Esophagus squamous epithelium (tissue), 5 donors: ENCODE measurements around the gene GIMAP5. TPM values are rescaled to one million over a fixed set of nuclear protein-coding genes. Genes with fewer than 3 reads are reported as not detected.
A peak's percentile ranks its signal among the peaks of the same experiment; 100 is the strongest.
"Not testable (repeated sequence)": the region's sequence is repeated elsewhere in the genome, so short reads cannot be mapped to it uniquely, and the experiment has no call there.

Experiments
- DNase-seq: peaks from one replicate; lab custom pipeline; 2025; lab: John Stamatoyannopoulos, UW
- H3K27ac ChIP-seq, 4 donors: fragments of 200-600 bp; sonication (generic); one replicate each; pipeline ENCODE4 v1.5.1; 2016 to 2019; ENCODE audit warnings: mild to moderate bottlenecking in 1 of 4
- H3K27me3 ChIP-seq, 4 donors: fragments of 200-600 bp; sonication (generic); 1 replicate in 3 of 4; 2 replicates in 1 of 4; pipeline versions ENCODE4 v1.5.1 to v1.6.0; 2017 to 2021; ENCODE audit warnings: antibody characterized with exemption in 1 of 4
- H3K36me3 ChIP-seq, 3 donors: fragments of 200-600 bp; sonication (generic); one replicate each; pipeline ENCODE4 v1.5.1; 2016 to 2019
- H3K4me1 ChIP-seq, 3 donors: fragments of 200-600 bp; sonication (generic); one replicate each; pipeline ENCODE4 v1.5.1; 2017 to 2019
- H3K4me3 ChIP-seq, 4 donors: fragments of 200-600 bp; sonication (generic); 1 replicate in 3 of 4; 2 replicates in 1 of 4; pipeline ENCODE4 v1.5.1; 2016 to 2019; ENCODE audit warnings: mild to moderate bottlenecking in 2 of 4, moderate library complexity in 1 of 4
- H3K9me3 ChIP-seq, 3 donors: fragments of 200-600 bp; sonication (generic); one replicate each; pipeline ENCODE4 v1.5.1; 2016 to 2019
- CTCF ChIP-seq, 6 experiments: fragments of 450-650 bp in 4 of 6; fragments of 200-600 bp in 2 of 6; sonication (generic) in 2 of 6; IDR thresholded peaks; one replicate each; pipeline ENCODE4 v1.5.1; 2016 to 2019; ENCODE audit warnings: antibody characterized with exemption in 6 of 6, mild to moderate bottlenecking in 4 of 6, moderate library complexity in 4 of 6
- POLR2A ChIP-seq, 4 donors: fragments of 450-650 bp; IDR thresholded peaks; one replicate each; pipeline ENCODE4 v1.6.1; 2017; ENCODE audit warnings: antibody characterized with exemption in 4 of 4, mild to moderate bottlenecking in 4 of 4, moderate library complexity in 3 of 4
- WGBS, 2 donors: methylation state at CpG; one replicate each; pipeline ENCODE4 v1.1.5; 2018; 5-methylcytosine and 5-hydroxymethylcytosine counted together
- intact Hi-C: fragments of 100-400 bp; cut with DNase I; formaldehyde crosslinking; loops from one replicate; pipeline ENCODE4 v1.15.0; 2022
- total RNA-seq, 4 donors: library from RNA; depleted of rRNA; stranded (reverse); fragments of >200 nt; gene quantifications; one replicate each; pipeline ENCODE4 v1.1.0, GENCODE V29; 2016
- donor health status: DM: yes; HTN: yes; CAD: no.

Gene GIMAP5
- total RNA-seq, 4 donors from 2014 or later, result 0.15 to 29.4 (median 8.2) TPM

DNA sequence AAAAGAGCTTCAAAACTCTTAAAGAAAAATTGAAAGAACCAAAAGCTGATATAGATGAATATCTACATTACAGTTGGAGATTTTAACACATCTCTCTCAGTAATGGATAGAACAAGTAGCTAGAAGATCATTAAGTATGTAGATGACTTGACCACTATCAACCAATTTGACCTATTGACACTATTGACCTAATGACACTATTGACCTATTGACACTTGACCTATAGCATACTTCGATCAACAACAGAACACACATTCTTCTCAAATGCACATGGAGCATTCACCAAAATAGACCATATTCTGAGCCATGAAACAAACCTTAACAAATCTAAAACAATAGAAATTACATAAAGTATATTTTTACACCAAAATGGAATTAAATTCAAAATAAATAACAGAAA lies 22.3 kb downstream of the GIMAP5 start:
- Histone ChIP-seq H3K4me1 (peaks cover 0 to 13% (median 0%) of the 10 kb centered on the region in 3 donors), H3K4me3 (no peak overlapping the region), H3K27ac (no peak overlapping the region), H3K27me3 (no peaks in the 10 kb centered on the region), H3K36me3 (no peaks in the 10 kb centered on the region), H3K9me3 (no peaks in the 10 kb centered on the region)
- intact Hi-C loops, result loop anchor here (5.0 kb wide), 1 partner anchor 312 kb away; no protein-coding TSS in a partner anchor
- TF ChIP-seq CTCF (IDR thresholded peaks at IDR 0.05) (no peak), POLR2A (IDR thresholded peaks at IDR 0.05) (no peak)
- no peak for DNase-seq
- 63 to 68% methylated on average over 1 of the region's 1 CpG for WGBS, 2 donors

DNA sequence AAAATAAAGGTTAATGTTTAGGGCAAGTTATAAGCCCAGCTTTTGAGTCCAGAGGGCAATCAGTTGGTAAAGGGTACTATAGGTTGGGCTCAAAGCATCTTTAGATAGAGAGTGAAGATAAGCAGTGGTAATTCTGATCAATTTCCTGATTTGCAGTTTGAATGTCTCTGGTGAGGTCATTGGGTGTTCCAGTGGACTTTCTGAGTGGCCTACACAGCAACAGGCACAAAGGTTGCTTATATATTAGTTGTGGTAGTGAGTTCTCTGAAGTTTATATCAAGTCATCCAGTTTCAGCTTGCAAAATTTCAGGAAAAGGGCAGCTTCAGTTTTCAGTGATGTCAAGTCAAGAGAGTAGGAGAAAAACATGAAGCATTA lies 29.1 kb downstream of the GIMAP5 start:
- no peaks in the 10 kb centered on the region for H3K36me3 ChIP-seq
- TF ChIP-seq CTCF (IDR thresholded peaks at IDR 0.05), result no peak
- no peak for TF ChIP-seq POLR2A (IDR thresholded peaks at IDR 0.05)
- intact Hi-C loops, result no loop called here
- H3K9me3 ChIP-seq, result no peaks in the 10 kb centered on the region
- H3K4me3 ChIP-seq, result no peak overlapping the region
- no peaks in the 10 kb centered on the region for H3K4me1 ChIP-seq
- DNase-seq, result no peak
- no peaks in the 10 kb centered on the region for H3K27me3 ChIP-seq
- no peak overlapping the region for H3K27ac ChIP-seq

- intact Hi-C loops, result no loop called here
- Histone ChIP-seq H3K27ac (no peak overlapping the region), H3K9me3 (peaks cover 0 to 4% (median 0%) of the 10 kb centered on the region in 3 donors), H3K27me3 (no peaks in the 10 kb centered on the region), H3K36me3 (no peaks in the 10 kb centered on the region), H3K4me3 (no peak overlapping the region), H3K4me1 (no peaks in the 10 kb centered on the region)
- DNase-seq, result no peak
- TF ChIP-seq CTCF (IDR thresholded peaks at IDR 0.05), result no peak
- TF ChIP-seq POLR2A (IDR thresholded peaks at IDR 0.05), result no peak
- WGBS, 2 donors, result 71 to 79% methylated on average over 4 of the region's 4 CpGs
These were observed 32.5 kb downstream of the GIMAP5 start for GRCh38 chr7:150769768-150770167.

DNA sequence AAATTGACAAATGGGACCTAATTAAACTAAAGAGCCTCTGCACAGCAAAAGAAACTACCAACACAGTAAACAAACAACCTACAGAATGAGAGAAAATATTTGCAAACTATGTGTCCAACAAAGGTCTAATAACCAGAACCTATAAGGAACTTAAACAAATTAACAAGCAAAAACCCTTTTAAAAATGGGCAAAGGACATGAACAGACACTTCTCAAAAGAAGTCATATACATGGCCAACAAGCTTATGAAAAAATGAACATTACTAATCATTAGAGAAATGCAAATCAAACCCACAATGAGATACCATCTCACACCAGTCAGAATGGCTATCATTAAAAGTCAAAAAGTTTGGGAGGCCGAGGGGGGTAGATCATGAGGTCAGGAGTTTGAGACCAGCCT lies 36.9 kb downstream of the GIMAP5 start:
- intact Hi-C loops, H3K27ac ChIP-seq: not testable (repeated sequence)
- 73 to 79% methylated on average over 1 of the region's 1 CpG for WGBS, 2 donors

GRCh38 chr7:150778014-150778737 lies 41.0 kb downstream of the GIMAP5 start:
- H3K36me3 ChIP-seq, result no peaks in the 10 kb centered on the region
- no peak for DNase-seq
- H3K27me3 ChIP-seq, result no peaks in the 10 kb centered on the region
- intact Hi-C loops, result no loop called here
- TF ChIP-seq POLR2A (IDR thresholded peaks at IDR 0.05), result no peak
- TF ChIP-seq CTCF (IDR thresholded peaks at IDR 0.05), result no peak
- H3K4me3 ChIP-seq, result peak overlapping the region in 1 of 4 donors; percentile 24
- H3K4me1 ChIP-seq, result peaks cover 0 to 27% (median 10%) of the 10 kb centered on the region in 3 donors
- peaks cover 0 to 4% (median 0%) of the 10 kb centered on the region in 3 donors for H3K9me3 ChIP-seq
- no peak overlapping the region for H3K27ac ChIP-seq
- 28 to 46% methylated on average over 7 to 8 of the region's 8 CpGs for WGBS, 2 donors

More for the DNA sequence above, 36.9 kb downstream of the GIMAP5 start:
- H3K4me1 ChIP-seq, H3K36me3 ChIP-seq, DNase-seq, H3K4me3 ChIP-seq, H3K9me3 ChIP-seq, H3K27me3 ChIP-seq: not testable (repeated sequence)
